ENCODE data around the gene GSG1L.

Gene GSG1L

GRCh38 chr16:27929818-27930217, 133.7 kb downstream of the GSG1L start:
- in situ Hi-C loops (cut with MboI; ENCODE audit: low pct_unique_long_range_greater_than_20kb, low sequenced_read_pairs), result loop anchor here (10.0 kb wide), 1 partner anchor 55 kb away; no protein-coding TSS in a partner anchor
- no peak for DNase-seq

- in situ Hi-C loops (cut with MboI; ENCODE audit: low pct_unique_long_range_greater_than_20kb, low sequenced_read_pairs), result no loop called here
- DNase-seq, result no peak
These were observed 135.0 kb downstream of the GSG1L start for GRCh38 chr16:27928542-27928941.

GRCh38 chr16:27927266-27927901, 136.1 kb downstream of the GSG1L start:
- no peak for DNase-seq
- in situ Hi-C loops (cut with MboI; ENCODE audit: low pct_unique_long_range_greater_than_20kb, low sequenced_read_pairs), result no loop called here

GRCh38 chr16:27925612-27926011, 137.9 kb downstream of the GSG1L start:
- no peak for DNase-seq

GRCh38 chr16:27924411-27925118, 138.9 kb downstream of the GSG1L start:
- DNase-seq, result no peak
- in situ Hi-C loops (cut with MboI; ENCODE audit: low pct_unique_long_range_greater_than_20kb, low sequenced_read_pairs), result no loop called here

More at GRCh38 chr16:27925612-27926011, 137.9 kb downstream of the GSG1L start:
- in situ Hi-C loops (cut with MboI; ENCODE audit: low pct_unique_long_range_greater_than_20kb, low sequenced_read_pairs), result no loop called here

- in situ Hi-C loops (cut with MboI; ENCODE audit: low pct_unique_long_range_greater_than_20kb, low sequenced_read_pairs), result no loop called here
- no peak for DNase-seq
These were observed 139.8 kb downstream of the GSG1L start for GRCh38 chr16:27923751-27924150.

- in situ Hi-C loops (cut with MboI; ENCODE audit: low pct_unique_long_range_greater_than_20kb, low sequenced_read_pairs), result no loop called here
- no peak for DNase-seq
These were observed 141.1 kb downstream of the GSG1L start for GRCh38 chr16:27922433-27922832.

- in situ Hi-C loops (cut with MboI; ENCODE audit: low pct_unique_long_range_greater_than_20kb, low sequenced_read_pairs), result no loop called here
- no peak for DNase-seq
These were observed 142.4 kb downstream of the GSG1L start for GRCh38 chr16:27921134-27921533.

- in situ Hi-C loops (cut with MboI; ENCODE audit: low pct_unique_long_range_greater_than_20kb, low sequenced_read_pairs), result no loop called here
- no peak for DNase-seq
These were observed 143.1 kb downstream of the GSG1L start for GRCh38 chr16:27920391-27920891.

- in situ Hi-C loops (cut with MboI; ENCODE audit: low pct_unique_long_range_greater_than_20kb, low sequenced_read_pairs), result no loop called here
- DNase-seq, result no peak
These were observed 144.8 kb downstream of the GSG1L start for GRCh38 chr16:27918755-27919154.

GRCh38 chr16:27917949-27918348, 145.6 kb downstream of the GSG1L start:
- no peak for DNase-seq
- in situ Hi-C loops (cut with MboI; ENCODE audit: low pct_unique_long_range_greater_than_20kb, low sequenced_read_pairs), result no loop called here

- in situ Hi-C loops (cut with MboI; ENCODE audit: low pct_unique_long_range_greater_than_20kb, low sequenced_read_pairs), result no loop called here
These were observed 152.0 kb downstream of the GSG1L start for GRCh38 chr16:27911486-27911885.

GRCh38 chr16:27907457-27907972, 156.0 kb downstream of the GSG1L start:
- no peak for DNase-seq
- in situ Hi-C loops (cut with MboI; ENCODE audit: low pct_unique_long_range_greater_than_20kb, low sequenced_read_pairs), result no loop called here

More at GRCh38 chr16:27911486-27911885, 152.0 kb downstream of the GSG1L start:
- no peak for DNase-seq

- in situ Hi-C loops (cut with MboI; ENCODE audit: low pct_unique_long_range_greater_than_20kb, low sequenced_read_pairs), result no loop called here
- no peak for DNase-seq
These were observed 156.6 kb downstream of the GSG1L start for GRCh38 chr16:27906883-27907282.

GRCh38 chr16:27903046-27903655, 160.4 kb downstream of the GSG1L start:
- in situ Hi-C loops (cut with MboI; ENCODE audit: low pct_unique_long_range_greater_than_20kb, low sequenced_read_pairs), result no loop called here
- DNase-seq, result no peak

- in situ Hi-C loops (cut with MboI; ENCODE audit: low pct_unique_long_range_greater_than_20kb, low sequenced_read_pairs), result no loop called here
These were observed 161.0 kb downstream of the GSG1L start for GRCh38 chr16:27902551-27902950.

GRCh38 chr16:27901956-27902355, 161.6 kb downstream of the GSG1L start:
- DNase-seq, result no peak
- in situ Hi-C loops (cut with MboI; ENCODE audit: low pct_unique_long_range_greater_than_20kb, low sequenced_read_pairs), result no loop called here

More at GRCh38 chr16:27902551-27902950, 161.0 kb downstream of the GSG1L start:
- DNase-seq, result no peak

- in situ Hi-C loops (cut with MboI; ENCODE audit: low pct_unique_long_range_greater_than_20kb, low sequenced_read_pairs), result no loop called here
- DNase-seq, result no peak
These were observed 163.8 kb downstream of the GSG1L start for GRCh38 chr16:27899736-27900135.

- in situ Hi-C loops (cut with MboI; ENCODE audit: low pct_unique_long_range_greater_than_20kb, low sequenced_read_pairs), result no loop called here
These were observed 169.1 kb downstream of the GSG1L start for GRCh38 chr16:27894386-27894785.

GRCh38 chr16:27892879-27893278, 170.6 kb downstream of the GSG1L start:
- in situ Hi-C loops (cut with MboI; ENCODE audit: low pct_unique_long_range_greater_than_20kb, low sequenced_read_pairs), result no loop called here
- no peak for DNase-seq

More at GRCh38 chr16:27894386-27894785, 169.1 kb downstream of the GSG1L start:
- no peak for DNase-seq

All from KBM-7 (cell line).